A673 (cell line): ENCODE results near the gene SLC26A8.

Experiments used
- EZH2 ChIP-seq: fragments of 200-600 bp; sonication (generic); IDR thresholded peaks from 2 replicates; pipeline ENCODE4 v1.6.1; 2017; ENCODE audit warnings: borderline replicate concordance, low read depth, mild to moderate bottlenecking, mixed read lengths, antibody characterized with exemption, low read length; ENCODE audit not compliant: poor library complexity, severe bottlenecking
- TF ChIP-seq, protein P1 (sequence below): fragments of 300-800, 200-600 bp; sonication (generic); conservative IDR thresholded peaks from 2 replicates; pipeline ENCODE4 v1.5.1; 2017; ENCODE audit warnings: low read depth, mild to moderate bottlenecking, antibody characterized with exemption, low read length, moderate library complexity, mixed read lengths

- TF ChIP-seq, protein P1, sequence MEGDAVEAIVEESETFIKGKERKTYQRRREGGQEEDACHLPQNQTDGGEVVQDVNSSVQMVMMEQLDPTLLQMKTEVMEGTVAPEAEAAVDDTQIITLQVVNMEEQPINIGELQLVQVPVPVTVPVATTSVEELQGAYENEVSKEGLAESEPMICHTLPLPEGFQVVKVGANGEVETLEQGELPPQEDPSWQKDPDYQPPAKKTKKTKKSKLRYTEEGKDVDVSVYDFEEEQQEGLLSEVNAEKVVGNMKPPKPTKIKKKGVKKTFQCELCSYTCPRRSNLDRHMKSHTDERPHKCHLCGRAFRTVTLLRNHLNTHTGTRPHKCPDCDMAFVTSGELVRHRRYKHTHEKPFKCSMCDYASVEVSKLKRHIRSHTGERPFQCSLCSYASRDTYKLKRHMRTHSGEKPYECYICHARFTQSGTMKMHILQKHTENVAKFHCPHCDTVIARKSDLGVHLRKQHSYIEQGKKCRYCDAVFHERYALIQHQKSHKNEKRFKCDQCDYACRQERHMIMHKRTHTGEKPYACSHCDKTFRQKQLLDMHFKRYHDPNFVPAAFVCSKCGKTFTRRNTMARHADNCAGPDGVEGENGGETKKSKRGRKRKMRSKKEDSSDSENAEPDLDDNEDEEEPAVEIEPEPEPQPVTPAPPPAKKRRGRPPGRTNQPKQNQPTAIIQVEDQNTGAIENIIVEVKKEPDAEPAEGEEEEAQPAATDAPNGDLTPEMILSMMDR = no peak
- no peak for TF ChIP-seq EZH2
These were observed 26.7 kb upstream of the SLC26A8 start for GRCh38 chr6:36050947-36051710.
